ENCODE measurements around the gene TMCC3. TPM values are rescaled to one million over a fixed set of nuclear protein-coding genes. Genes with fewer than 3 reads are reported as not detected.

TMCC3 gene
- total RNA-seq, 4 donors from 2014 or later, result 9.0 to 16.1 (median 14.6) TPM

DNA sequence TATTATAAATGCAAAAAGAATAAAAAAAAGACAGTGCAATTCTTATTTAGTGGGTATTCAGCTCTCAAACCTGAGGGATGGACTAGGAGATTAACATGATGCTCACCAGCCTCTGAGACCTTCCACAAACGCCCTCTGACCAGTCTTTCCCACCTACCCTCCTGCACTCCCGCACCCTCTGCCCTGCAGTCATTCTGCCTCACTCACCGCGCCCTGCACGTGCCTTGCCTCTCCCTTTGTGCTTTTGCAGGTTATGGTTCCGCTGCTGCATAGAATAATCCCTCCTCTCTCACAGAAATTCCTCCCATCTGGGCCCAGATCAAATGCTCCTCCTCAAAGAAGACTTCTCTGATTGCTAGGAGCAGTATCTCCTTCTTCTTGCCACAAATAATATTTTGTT is 28.5 kb upstream of the TMCC3 start:
- H3K36me3 ChIP-seq, result no peaks in the 10 kb centered on the region
- peaks cover 0 to 29% (median 7%) of the 10 kb centered on the region in 4 donors for H3K4me1 ChIP-seq
- TF ChIP-seq POLR2A (IDR thresholded peaks at IDR 0.05) (no peak), EP300 (IDR thresholded peaks at IDR 0.05) (no peak)
- TF ChIP-seq, protein P1, sequence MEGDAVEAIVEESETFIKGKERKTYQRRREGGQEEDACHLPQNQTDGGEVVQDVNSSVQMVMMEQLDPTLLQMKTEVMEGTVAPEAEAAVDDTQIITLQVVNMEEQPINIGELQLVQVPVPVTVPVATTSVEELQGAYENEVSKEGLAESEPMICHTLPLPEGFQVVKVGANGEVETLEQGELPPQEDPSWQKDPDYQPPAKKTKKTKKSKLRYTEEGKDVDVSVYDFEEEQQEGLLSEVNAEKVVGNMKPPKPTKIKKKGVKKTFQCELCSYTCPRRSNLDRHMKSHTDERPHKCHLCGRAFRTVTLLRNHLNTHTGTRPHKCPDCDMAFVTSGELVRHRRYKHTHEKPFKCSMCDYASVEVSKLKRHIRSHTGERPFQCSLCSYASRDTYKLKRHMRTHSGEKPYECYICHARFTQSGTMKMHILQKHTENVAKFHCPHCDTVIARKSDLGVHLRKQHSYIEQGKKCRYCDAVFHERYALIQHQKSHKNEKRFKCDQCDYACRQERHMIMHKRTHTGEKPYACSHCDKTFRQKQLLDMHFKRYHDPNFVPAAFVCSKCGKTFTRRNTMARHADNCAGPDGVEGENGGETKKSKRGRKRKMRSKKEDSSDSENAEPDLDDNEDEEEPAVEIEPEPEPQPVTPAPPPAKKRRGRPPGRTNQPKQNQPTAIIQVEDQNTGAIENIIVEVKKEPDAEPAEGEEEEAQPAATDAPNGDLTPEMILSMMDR (IDR thresholded peaks at IDR 0.05), result no peak
- H3K9me3 ChIP-seq, result no peaks in the 10 kb centered on the region
- H3K27ac ChIP-seq, result no peak overlapping the region
- no peak for DNase-seq (ENCODE audit: low spot score in 2 of 2)
- 90 to 95% methylated on average over 6 of the region's 6 CpGs for WGBS, 2 donors
- H3K27me3 ChIP-seq, result no peaks in the 10 kb centered on the region
- H3K4me3 ChIP-seq, result no peak overlapping the region

GRCh38 chr12:94678379-94678778 is 28.0 kb upstream of the TMCC3 start:
- Histone ChIP-seq H3K4me1 (peaks cover 0 to 34% (median 8%) of the 10 kb centered on the region in 4 donors), H3K9me3 (no peaks in the 10 kb centered on the region), H3K27me3 (no peaks in the 10 kb centered on the region), H3K36me3 (no peaks in the 10 kb centered on the region), H3K27ac (no peak overlapping the region), H3K4me3 (no peak overlapping the region)
- WGBS, 2 donors, result 71 to 76% methylated on average over 9 of the region's 9 CpGs
- no peak for DNase-seq (ENCODE audit: low spot score in 2 of 2)
- TF ChIP-seq POLR2A (IDR thresholded peaks at IDR 0.05) (no peak), EP300 (IDR thresholded peaks at IDR 0.05) (no peak)
- TF ChIP-seq, protein P1 (IDR thresholded peaks at IDR 0.05), result no peak

GRCh38 chr12:94677778-94678177 is 27.4 kb upstream of the TMCC3 start:
- WGBS, 2 donors, result 87 to 88% methylated on average over 1 of the region's 1 CpG
- Histone ChIP-seq H3K9me3 (no peaks in the 10 kb centered on the region), H3K27ac (no peak overlapping the region), H3K4me3 (no peak overlapping the region), H3K4me1 (peaks cover 0 to 38% (median 8%) of the 10 kb centered on the region in 4 donors), H3K36me3 (no peaks in the 10 kb centered on the region), H3K27me3 (no peaks in the 10 kb centered on the region)
- no peak for DNase-seq (ENCODE audit: low spot score in 2 of 2)
- TF ChIP-seq EP300 (IDR thresholded peaks at IDR 0.05) (no peak), POLR2A (IDR thresholded peaks at IDR 0.05) (no peak)
- TF ChIP-seq, protein P1 (IDR thresholded peaks at IDR 0.05), result no peak

- no peak for TF ChIP-seq EP300 (IDR thresholded peaks at IDR 0.05)
- TF ChIP-seq, protein P1 (IDR thresholded peaks at IDR 0.05), result no peak
- no peak for TF ChIP-seq POLR2A (IDR thresholded peaks at IDR 0.05)
- 90 to 95% methylated on average over 2 of the region's 2 CpGs for WGBS, 2 donors
These were observed 26.6 kb upstream of the TMCC3 start for GRCh38 chr12:94676922-94677321.

DNA sequence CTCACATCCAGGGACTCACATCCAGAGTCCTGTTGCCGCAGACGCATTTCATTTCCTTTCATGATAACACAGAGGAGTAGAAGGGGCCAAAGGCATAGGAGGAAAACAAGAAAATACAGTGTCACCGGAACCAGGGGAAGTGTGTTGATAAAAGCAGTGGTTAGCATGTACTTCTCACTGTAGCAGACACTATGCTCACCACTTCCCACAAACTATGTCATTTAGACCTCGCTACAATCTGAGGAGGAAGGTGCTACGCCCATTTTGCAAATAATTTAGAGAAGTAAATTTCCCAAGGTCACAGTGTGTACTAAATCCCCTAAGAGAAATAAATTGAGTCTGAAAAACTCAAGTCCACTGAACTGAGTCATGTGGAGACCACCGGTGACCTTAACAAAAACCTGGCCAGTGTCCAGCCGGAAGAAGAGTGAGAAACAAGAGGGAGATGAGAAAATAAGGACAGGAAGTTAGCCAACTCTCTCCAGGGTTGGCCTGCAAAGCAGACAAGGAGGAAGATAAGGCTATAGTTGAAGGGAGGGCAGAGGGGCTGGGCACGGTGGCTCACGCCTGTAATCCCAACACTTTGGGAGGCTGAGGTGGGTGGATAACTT is 25.8 kb upstream of the TMCC3 start:
- Histone ChIP-seq H3K27me3 (no peaks in the 10 kb centered on the region), H3K4me1 (peaks cover 0 to 38% (median 8%) of the 10 kb centered on the region in 4 donors), H3K4me3 (no peak overlapping the region), H3K27ac (peak overlapping the region in 3 of 4 donors; percentile 42 to 52 (median 46)), H3K9me3 (no peaks in the 10 kb centered on the region), H3K36me3 (no peaks in the 10 kb centered on the region)
- peak; percentile 33 to 74 for DNase-seq (ENCODE audit: low spot score in 2 of 2)
- WGBS, 2 donors, result 78 to 79% methylated on average over 9 of the region's 9 CpGs
- peak in 1 of 2 donors; percentile 77 for TF ChIP-seq EP300 (IDR thresholded peaks at IDR 0.05)
- TF ChIP-seq, protein P1 (IDR thresholded peaks at IDR 0.05), result no peak

More at GRCh38 chr12:94676922-94677321, 26.6 kb upstream of the TMCC3 start:
- Histone ChIP-seq H3K27me3 (no peaks in the 10 kb centered on the region), H3K27ac (peak overlapping the region in 1 of 4 donors; percentile 42), H3K9me3 (no peaks in the 10 kb centered on the region), H3K36me3 (no peaks in the 10 kb centered on the region), H3K4me3 (no peak overlapping the region), H3K4me1 (peaks cover 0 to 38% (median 8%) of the 10 kb centered on the region in 4 donors)
- no peak for DNase-seq (ENCODE audit: low spot score in 2 of 2)

All from tibial nerve (tissue), 4 donors.